Jurkat, Clone E6-1 (cell line): ENCODE results near the gene LMOD2.

Source experiments
- DNase-seq: peaks from one replicate; pipeline ENCODE4 v3.0.0-alpha.2; 2011; ENCODE audit warnings: low read depth, low spot score
- H3K4me3 ChIP-seq: 2 replicates; pipeline ENCODE4 v1.5.1; 2011; ENCODE audit warnings: mild to moderate bottlenecking, low read length, control low read depth, moderate library complexity

LMOD2 gene

DNA sequence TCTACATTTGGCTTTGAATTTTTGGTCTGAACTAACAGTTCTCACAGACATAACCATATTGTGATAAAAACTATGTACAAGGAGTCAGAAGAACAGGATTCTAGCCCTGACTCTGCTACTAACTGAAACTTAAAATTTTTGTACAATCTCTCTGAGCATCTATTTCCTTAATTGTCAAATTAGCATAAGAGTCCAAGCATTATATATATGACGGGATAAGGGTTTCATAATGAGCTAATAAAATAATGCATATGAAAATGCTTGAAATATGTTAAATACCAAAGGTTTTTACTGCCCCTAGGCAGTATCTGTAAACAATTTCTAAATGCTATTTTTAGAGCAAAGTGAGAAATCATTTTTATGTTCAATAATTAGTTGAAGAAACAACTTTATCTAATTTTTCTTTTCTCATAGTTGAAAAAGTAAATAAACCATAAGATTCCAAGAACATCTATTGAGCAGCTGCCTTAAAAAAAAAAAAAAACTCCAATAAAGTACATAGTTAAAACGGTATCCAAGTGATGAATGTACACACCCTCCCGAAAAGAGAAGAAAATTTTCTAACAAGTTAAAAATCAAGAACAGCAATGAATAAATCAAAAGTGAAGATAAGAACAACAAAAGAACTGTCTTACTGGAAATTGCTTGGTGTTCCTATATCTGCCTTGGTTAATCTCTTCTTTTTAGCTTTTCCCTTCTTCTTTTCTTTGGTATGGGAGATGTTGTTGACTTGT is 40.4 kb downstream of the LMOD2 start:
- no peak for DNase-seq
- H3K4me3 ChIP-seq = no peak overlapping the region

DNA sequence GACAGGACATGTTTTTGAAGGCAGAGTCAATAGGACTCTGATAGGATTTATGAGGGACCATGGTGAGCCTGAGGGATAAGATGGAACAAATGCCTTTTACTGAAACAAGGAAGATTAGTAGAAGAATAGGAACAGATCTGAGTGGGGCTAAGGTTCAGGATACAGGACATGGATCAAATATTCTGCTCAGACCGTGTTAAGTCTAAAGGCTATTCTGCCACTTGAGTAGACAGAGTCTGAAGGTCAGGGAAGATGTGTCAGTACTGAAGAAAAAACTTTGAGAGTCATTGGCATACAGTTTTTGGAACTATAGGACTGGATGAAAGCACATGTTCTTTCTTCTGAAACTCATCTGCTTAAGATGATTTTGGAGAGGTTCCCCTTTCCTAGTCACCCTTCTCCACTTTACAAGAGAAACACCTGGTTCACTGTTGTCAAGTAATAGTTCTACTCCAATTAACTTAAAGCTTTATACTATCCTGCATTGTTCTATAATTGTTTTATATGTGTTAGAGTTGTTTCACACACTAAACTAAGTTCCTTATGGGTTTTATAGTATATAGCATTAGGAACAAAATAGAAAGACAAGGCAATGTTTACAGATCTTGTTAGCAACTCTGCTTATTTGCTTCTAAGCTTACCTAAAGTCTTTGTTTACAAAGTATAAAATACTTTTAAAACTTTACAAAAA is 49.7 kb downstream of the LMOD2 start:
- no peak overlapping the region for H3K4me3 ChIP-seq
- DNase-seq = no peak

- no peak for DNase-seq
- no peak overlapping the region for H3K4me3 ChIP-seq
Observed at GRCh38 chr7:123709525-123709924, 53.9 kb downstream of the LMOD2 start.

DNA sequence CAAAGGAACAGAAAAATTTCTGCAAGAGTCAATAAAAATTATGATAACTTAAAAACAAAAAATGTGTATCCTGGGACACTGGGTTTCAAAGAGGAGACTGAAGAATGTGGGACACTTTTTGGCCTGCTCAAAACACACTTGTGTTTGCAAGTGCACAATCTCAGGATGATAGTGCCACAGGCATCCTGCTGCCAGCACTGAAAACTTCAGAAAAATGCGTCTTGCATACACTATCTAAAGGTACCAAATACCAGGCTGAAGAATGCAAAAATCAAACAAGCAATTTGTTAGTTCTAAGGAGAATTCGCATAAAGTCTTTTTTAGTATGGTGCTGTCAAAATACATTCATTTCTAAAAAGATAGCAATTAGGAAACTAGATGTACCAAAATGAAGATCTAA is 55.0 kb downstream of the LMOD2 start:
- DNase-seq = no peak
- H3K4me3 ChIP-seq = no peak overlapping the region

DNA sequence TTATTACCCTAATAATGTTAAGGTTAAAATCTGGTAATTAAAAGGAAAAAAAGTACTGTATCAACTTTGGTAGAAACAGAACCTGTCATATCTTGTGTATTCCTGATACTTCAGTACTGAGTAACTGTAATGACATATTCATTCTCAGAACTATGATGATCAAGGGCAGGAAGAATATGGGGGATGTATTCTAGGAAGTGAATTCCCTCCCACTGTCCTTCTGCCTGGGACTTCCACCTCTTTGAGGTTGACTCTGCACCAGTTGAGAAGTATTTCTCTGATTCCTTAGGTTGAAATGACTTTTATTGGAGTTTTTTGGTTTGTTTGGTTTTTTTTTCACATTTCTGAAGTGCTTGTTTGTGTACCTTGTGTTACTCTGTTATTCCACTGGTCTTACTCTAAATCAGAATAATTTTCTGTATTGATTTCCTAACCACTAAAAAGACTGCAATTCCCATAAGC is 56.2 kb downstream of the LMOD2 start:
- no peak overlapping the region for H3K4me3 ChIP-seq
- no peak for DNase-seq

- DNase-seq = no peak
- H3K4me3 ChIP-seq = no peak overlapping the region
Observed at GRCh38 chr7:123712619-123713018, 57.0 kb downstream of the LMOD2 start.
